B cell (primary cell): ENCODE results near the gene CACNA2D1. TPM values are rescaled to one million over a fixed set of nuclear protein-coding genes. Genes with fewer than 3 reads are reported as not detected.

Experiments
- ATAC-seq: fragments of 200-7000 bp; cut with Tn5 transposase; one replicate; pipeline ENCODE4 v1.10.0; 2021; ENCODE audit warnings: low read depth, mild to moderate bottlenecking, moderate number of reproducible peaks, moderate library complexity
- CTCF ChIA-PET: fragments of 350-600 bp; sonication (Branson Sonifier 250); formaldehyde crosslinking; loops from one replicate; lab custom pipeline; 2021; ENCODE audit warnings: antibody characterized with exemption, inconsistent platforms; lab: Charles Lee
- POLR2A ChIA-PET: fragments of 350-600 bp; sonication (Branson Sonifier 250); formaldehyde crosslinking; loops from one replicate; lab custom pipeline; 2021; ENCODE audit warnings: antibody characterized with exemption; lab: Charles Lee
- DNase-seq: peaks from one replicate; pipeline ENCODE4 v3.0.0; 2013
- H2AFZ ChIP-seq: 2 replicates; pipeline ENCODE4 v1.6.1; 2012; ENCODE audit warnings: mild to moderate bottlenecking, low read depth, low read length; ENCODE audit not compliant: insufficient read depth, poor library complexity, severe bottlenecking
- H3K27ac ChIP-seq, 2 donors: 1 replicate in 1 of 2; 2 replicates in 1 of 2; pipeline ENCODE4 v1.5.1; 2012 to 2013; ENCODE audit warnings: low read length in 2 of 2, mild to moderate bottlenecking in 2 of 2, moderate library complexity in 1 of 2
- H3K27me3 ChIP-seq, 4 experiments: fragments of 200-600 bp in 1 of 4; sonication (generic) in 1 of 4; replicated peaks in 1 of 4; 1 replicate in 2 of 4; 2 replicates in 2 of 4; pipeline versions ENCODE4 v1.6.1 to v1.7.0; 2013 to 2016; ENCODE audit warnings: low read length in 3 of 4, mild to moderate bottlenecking in 2 of 4, mixed read lengths in 1 of 4, moderate library complexity in 1 of 4; ENCODE audit not compliant: insufficient read depth in 4 of 4, control insufficient read depth in 3 of 4; ENCODE audit errors: control extremely low read depth in 1 of 4
- H3K36me3 ChIP-seq, 2 experiments: replicated peaks in 1 of 2; 1 replicate in 1 of 2; 2 replicates in 1 of 2; pipeline versions ENCODE4 v1.6.1 to v1.7.1; 2013; ENCODE audit warnings: low read length in 1 of 2; ENCODE audit not compliant: insufficient read depth in 2 of 2, control insufficient read depth in 1 of 2; ENCODE audit errors: control extremely low read depth in 1 of 2, extremely low read depth in 1 of 2
- H3K4me1 ChIP-seq, 2 donors: fragments of 200-600 bp in 1 of 2; sonication (generic) in 1 of 2; 1 replicate in 1 of 2; 2 replicates in 1 of 2; pipeline versions ENCODE4 v1.5.1 to v1.6.1; 2013 to 2017; ENCODE audit warnings: low read length in 2 of 2; ENCODE audit not compliant: control insufficient read depth in 2 of 2, insufficient read depth in 2 of 2
- H3K4me2 ChIP-seq: replicated peaks from 2 replicates; pipeline ENCODE3; 2012; ENCODE audit warnings: mild to moderate bottlenecking, low read depth, low read length; ENCODE audit not compliant: poor library complexity, severe bottlenecking
- H3K4me3 ChIP-seq, 5 experiments: fragments of 200-600 bp in 1 of 5; sonication (generic) in 1 of 5; 1 replicate in 3 of 5; 2 replicates in 2 of 5; pipeline versions ENCODE4 v1.5.1 to v1.7.0; 2011 to 2016; ENCODE audit warnings: low read length in 4 of 5, mild to moderate bottlenecking in 4 of 5, low read depth in 2 of 5, control low read depth in 1 of 5, moderate library complexity in 1 of 5; ENCODE audit not compliant: insufficient read depth in 1 of 5; ENCODE audit errors: control extremely low read depth in 1 of 5, extremely low read depth in 1 of 5
- H3K79me2 ChIP-seq: fragments of 200-600 bp; sonication (generic); one replicate; pipeline ENCODE4 v1.6.0; 2016; ENCODE audit warnings: low read length; ENCODE audit not compliant: control insufficient read depth, insufficient read depth
- H3K9ac ChIP-seq: fragments of 200-600 bp; sonication (generic); 2 replicates; pipeline ENCODE4 v1.6.1; 2017; ENCODE audit warnings: mild to moderate bottlenecking, low read length, moderate library complexity
- H3K9me3 ChIP-seq, 3 donors: one replicate each; pipeline versions ENCODE4 v1.6.1 to v1.7.1; 2013; ENCODE audit warnings: low read length in 2 of 3; ENCODE audit not compliant: control insufficient read depth in 2 of 3, insufficient read depth in 1 of 3; ENCODE audit errors: control extremely low read depth in 1 of 3
- H4K20me1 ChIP-seq: 2 replicates; pipeline ENCODE4 v1.6.0; 2012; ENCODE audit warnings: mild to moderate bottlenecking, low read length; ENCODE audit not compliant: insufficient read depth, control insufficient read depth, poor library complexity, severe bottlenecking
- H3K27ac Mint-ChIP-seq: one replicate; pipeline ENCODE4 v1.8.0; 2021; ENCODE audit warnings: mixed read lengths
- H3K27me3 Mint-ChIP-seq: one replicate; pipeline ENCODE4 v1.8.0; 2021; ENCODE audit warnings: mixed read lengths
- H3K4me1 Mint-ChIP-seq: one replicate; pipeline ENCODE4 v1.8.0; 2021; ENCODE audit warnings: mixed read lengths
- H3K4me3 Mint-ChIP-seq: one replicate; pipeline ENCODE4 v1.8.0; 2021; ENCODE audit warnings: mixed read lengths
- H3K9me3 Mint-ChIP-seq: one replicate; pipeline ENCODE4 v1.8.0; 2022; ENCODE audit warnings: mixed read lengths; ENCODE audit not compliant: insufficient read depth
- CTCF ChIP-seq: fragments of 200-600 bp; IDR thresholded peaks from one replicate; pipeline ENCODE4 v1.8.0; 2022; ENCODE audit warnings: antibody characterized with exemption, mild to moderate bottlenecking
- EZH2 ChIP-seq: IDR thresholded peaks from 2 replicates; pipeline ENCODE4 v1.6.1; 2012; ENCODE audit warnings: borderline replicate concordance, low read depth, mild to moderate bottlenecking, moderate library complexity, low read length; ENCODE audit not compliant: insufficient read depth, poor library complexity, severe bottlenecking
- WGBS: methylation state at CpG from one replicate; pipeline ENCODE4 v1.1.5; 2013; ENCODE audit warnings: missing lambda C conversion rate; ENCODE audit not compliant: insufficient coverage; 5-methylcytosine and 5-hydroxymethylcytosine counted together
- intact Hi-C: fragments of 100-400 bp; cut with micrococcal nuclease; formaldehyde crosslinking; loops from one replicate; pipeline ENCODE4 v1.10.0; 2022
- polyA plus RNA-seq: library from polyadenylated mRNA; depleted of rRNA; stranded (reverse); fragments of >200 nt; gene quantifications from 2 replicates; pipeline ENCODE4 v1.2.3, GENCODE V29; 2012
- total RNA-seq, 2 donors: library from RNA; stranded (reverse); fragments of 120-200 nt in 1 of 2; gene quantifications; 1 replicate in 1 of 2; 2 replicates in 1 of 2; pipeline versions ENCODE4 v1.2.3 to v1.2.4, GENCODE V29; 2013 to 2022

CACNA2D1 gene
- total and polyA plus RNA-seq, 2 donors (not counting 1 experiment from before 2014, with no cell fraction given), result not detected

- TF ChIP-seq EZH2 (no peak), CTCF (no peak)
- Histone ChIP-seq H3K9me3 (no peaks in the 10 kb centered on the region), H3K4me3 (no peak overlapping the region), H3K4me2 (no peak overlapping the region), H3K36me3 (no peaks in the 10 kb centered on the region), H3K9ac (no peak overlapping the region), H4K20me1 (no peaks in the 10 kb centered on the region), H3K27ac (no peak overlapping the region), H3K4me1 (no peaks in the 10 kb centered on the region), H2AFZ (no peak overlapping the region), H3K79me2 (no peaks in the 10 kb centered on the region), H3K27me3 (no peaks in the 10 kb centered on the region)
- no peaks in the 10 kb centered on the region for H3K27me3 Mint-ChIP-seq
- 33% methylated on average over 1 of the region's 1 CpG for WGBS
- H3K4me3 Mint-ChIP-seq, result no peak overlapping the region
- no peaks in the 10 kb centered on the region for H3K4me1 Mint-ChIP-seq
- DNase-seq (no peak), ATAC-seq (no peak)
- no peak overlapping the region for H3K27ac Mint-ChIP-seq
- H3K9me3 Mint-ChIP-seq, result peaks cover 2% of the 10 kb centered on the region
- intact Hi-C loops, result no loop called here
- ChIA-PET CTCF (no interaction called here), POLR2A (no interaction called here)
These were observed 174.9 kb downstream of the CACNA2D1 start for GRCh38 chr7:82268632-82269031.

GRCh38 chr7:82266081-82266480 lies 177.5 kb downstream of the CACNA2D1 start:
- Histone ChIP-seq H3K4me1 (no peaks in the 10 kb centered on the region), H3K4me2 (no peak overlapping the region), H3K27ac (no peak overlapping the region), H3K9ac (no peak overlapping the region), H3K79me2 (no peaks in the 10 kb centered on the region), H3K27me3 (no peaks in the 10 kb centered on the region), H3K9me3 (no peaks in the 10 kb centered on the region), H3K36me3 (no peaks in the 10 kb centered on the region), H4K20me1 (no peaks in the 10 kb centered on the region), H3K4me3 (no peak overlapping the region), H2AFZ (no peak overlapping the region)
- Mint-ChIP-seq H3K27me3 (no peaks in the 10 kb centered on the region), H3K27ac (no peak overlapping the region), H3K4me3 (no peak overlapping the region), H3K9me3 (peaks cover 5% of the 10 kb centered on the region), H3K4me1 (no peaks in the 10 kb centered on the region)
- TF ChIP-seq EZH2 (no peak), CTCF (no peak)
- intact Hi-C loops, result no loop called here
- ATAC-seq (no peak), DNase-seq (no peak)
- ChIA-PET CTCF (no interaction called here), POLR2A (no interaction called here)
